C4-2B (cell line): ENCODE results near the gene DYNC2LI1.

ENCODE experiments used
- CTCF ChIP-seq: fragments of 450-650 bp; conservative IDR thresholded peaks from 2 replicates; pipeline ENCODE4 v1.5.1; 2017; ENCODE audit warnings: mild to moderate bottlenecking
- ZFX ChIP-seq: fragments of 450-650 bp; IDR thresholded peaks from 2 replicates; pipeline ENCODE4 v1.6.1; 2017

- TF ChIP-seq CTCF (no peak), ZFX (no peak)
Observed at GRCh38 chr2:43745457-43745856, 28.4 kb upstream of the DYNC2LI1 start.
